Gastroesophageal sphincter (tissue), 3 donors: ENCODE data around the gene SAT2.

Source experiments
- EP300 ChIP-seq: sonication (generic); formaldehyde crosslinking; IDR thresholded peaks from one replicate; pipeline ENCODE4 v1.6.1; 2017; ENCODE audit warnings: antibody characterized with exemption, mild to moderate bottlenecking
- POLR2A ChIP-seq, 2 donors: fragments of 450-650 bp; IDR thresholded peaks; one replicate each; pipeline ENCODE4 v1.6.1; 2017; ENCODE audit warnings: antibody characterized with exemption in 2 of 2, mild to moderate bottlenecking in 2 of 2, moderate library complexity in 1 of 2
- POLR2AphosphoS5 ChIP-seq: sonication (generic); formaldehyde crosslinking; IDR thresholded peaks from one replicate; pipeline ENCODE4 v1.6.1; 2017; ENCODE audit warnings: antibody characterized with exemption
- TF ChIP-seq, protein P1 (sequence below), 4 experiments: fragments of 200-600 bp in 2 of 4; fragments of 450-650 bp in 2 of 4; sonication (generic) in 1 of 4; IDR thresholded peaks; one replicate each; pipeline ENCODE4 v1.5.1; 2017 to 2019; ENCODE audit warnings: antibody characterized with exemption in 4 of 4, mild to moderate bottlenecking in 2 of 4, moderate library complexity in 2 of 4

DNA sequence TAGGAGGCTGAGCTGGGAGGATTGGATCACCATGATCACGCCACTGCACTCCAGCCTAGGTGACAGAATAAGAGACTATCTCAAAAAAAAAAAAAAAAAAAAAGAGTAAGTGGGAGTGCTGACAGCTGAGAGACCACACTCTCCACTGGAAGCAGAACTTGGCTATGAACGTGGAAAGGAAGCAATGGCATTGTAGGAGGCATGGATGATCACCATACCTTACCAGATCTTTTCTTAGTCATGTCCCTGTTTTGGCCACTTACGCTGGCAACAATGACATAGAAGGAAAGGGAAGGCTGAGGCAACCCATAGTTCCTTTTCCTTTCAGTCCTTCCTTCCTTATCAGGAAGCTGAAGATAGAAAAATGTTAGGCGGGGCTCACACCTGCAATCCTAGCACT is 19.4 kb upstream of the SAT2 start:
- TF ChIP-seq, protein P1, sequence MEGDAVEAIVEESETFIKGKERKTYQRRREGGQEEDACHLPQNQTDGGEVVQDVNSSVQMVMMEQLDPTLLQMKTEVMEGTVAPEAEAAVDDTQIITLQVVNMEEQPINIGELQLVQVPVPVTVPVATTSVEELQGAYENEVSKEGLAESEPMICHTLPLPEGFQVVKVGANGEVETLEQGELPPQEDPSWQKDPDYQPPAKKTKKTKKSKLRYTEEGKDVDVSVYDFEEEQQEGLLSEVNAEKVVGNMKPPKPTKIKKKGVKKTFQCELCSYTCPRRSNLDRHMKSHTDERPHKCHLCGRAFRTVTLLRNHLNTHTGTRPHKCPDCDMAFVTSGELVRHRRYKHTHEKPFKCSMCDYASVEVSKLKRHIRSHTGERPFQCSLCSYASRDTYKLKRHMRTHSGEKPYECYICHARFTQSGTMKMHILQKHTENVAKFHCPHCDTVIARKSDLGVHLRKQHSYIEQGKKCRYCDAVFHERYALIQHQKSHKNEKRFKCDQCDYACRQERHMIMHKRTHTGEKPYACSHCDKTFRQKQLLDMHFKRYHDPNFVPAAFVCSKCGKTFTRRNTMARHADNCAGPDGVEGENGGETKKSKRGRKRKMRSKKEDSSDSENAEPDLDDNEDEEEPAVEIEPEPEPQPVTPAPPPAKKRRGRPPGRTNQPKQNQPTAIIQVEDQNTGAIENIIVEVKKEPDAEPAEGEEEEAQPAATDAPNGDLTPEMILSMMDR (IDR thresholded peaks at IDR 0.05) = no peak
- TF ChIP-seq EP300 (no peak), POLR2A (IDR thresholded peaks at IDR 0.05) (no peak), POLR2AphosphoS5 (no peak)
